GM18499 (cell line): Measurements from ENCODE around the gene SF3B5.
A peak's percentile ranks its signal among the peaks of the same experiment; 100 is the strongest.
"Not testable (repeated sequence)": the region's sequence is repeated elsewhere in the genome, so short reads cannot be mapped to it uniquely, and the experiment has no call there.

Source experiments
- ATAC-seq: cut with Tn5 transposase; IDR thresholded peaks from one replicate; pipeline ENCODE4 v1.9.1; 2021; ENCODE audit warnings: moderate number of reproducible peaks; ENCODE audit not compliant: insufficient read depth, unreplicated experiment

The SF3B5 gene

GRCh38 chr6:144095134-144096002 is at the start of gene SF3B5:
TSS of gene SF3B5 (minus strand) at chr6:144095573. CDS start at chr6:144095497, 76 bp downstream.
- peak; percentile 98 for ATAC-seq

- ATAC-seq: no peak
Measured at GRCh38 chr6:144144996-144145395, 49.6 kb upstream of the SF3B5 start.

- no peak for ATAC-seq
Measured at GRCh38 chr6:144143878-144144277, 48.5 kb upstream of the SF3B5 start.

- ATAC-seq: no peak
Measured at GRCh38 chr6:144143106-144143505, 47.7 kb upstream of the SF3B5 start.

- no peak for ATAC-seq
Measured at GRCh38 chr6:144141470-144141869, 46.1 kb upstream of the SF3B5 start.

- ATAC-seq: peak; percentile 68
Measured at GRCh38 chr6:144140867-144141266, 45.5 kb upstream of the SF3B5 start.

- no peak for ATAC-seq
Measured at GRCh38 chr6:144139817-144140216, 44.4 kb upstream of the SF3B5 start.

GRCh38 chr6:144138542-144138941 is 43.2 kb upstream of the SF3B5 start:
- ATAC-seq: no peak

- no peak for ATAC-seq
Measured at GRCh38 chr6:144134737-144135136, 39.4 kb upstream of the SF3B5 start.

- no peak for ATAC-seq
Measured at GRCh38 chr6:144134176-144134575, 38.8 kb upstream of the SF3B5 start.

GRCh38 chr6:144133225-144133821 is 38.0 kb upstream of the SF3B5 start:
- no peak for ATAC-seq

GRCh38 chr6:144132167-144132690 is 36.9 kb upstream of the SF3B5 start:
- ATAC-seq: not testable (repeated sequence)

- peak; percentile 42 for ATAC-seq
Measured at GRCh38 chr6:144131248-144131709, 35.9 kb upstream of the SF3B5 start.

- no peak for ATAC-seq
Measured at GRCh38 chr6:144129469-144129868, 34.1 kb upstream of the SF3B5 start.

- no peak for ATAC-seq
Measured at GRCh38 chr6:144127097-144127496, 31.7 kb upstream of the SF3B5 start.

GRCh38 chr6:144123836-144124235 is 28.5 kb upstream of the SF3B5 start:
- ATAC-seq: no peak

GRCh38 chr6:144123421-144123820 is 28.0 kb upstream of the SF3B5 start:
- no peak for ATAC-seq

GRCh38 chr6:144122861-144123260 is 27.5 kb upstream of the SF3B5 start:
- ATAC-seq: no peak

- no peak for ATAC-seq
Measured at GRCh38 chr6:144119376-144119775, 24.0 kb upstream of the SF3B5 start.

- ATAC-seq: no peak
Measured at GRCh38 chr6:144115219-144115618, 19.8 kb upstream of the SF3B5 start.

- ATAC-seq: no peak
Measured at GRCh38 chr6:144113366-144113765, 18.0 kb upstream of the SF3B5 start.
